ENCODE results near the gene SPRY4. TPM values are rescaled to one million over a fixed set of nuclear protein-coding genes. Genes with fewer than 3 reads are reported as not detected.

SPRY4 gene
- total and polyA plus RNA-seq, 2 of the 8 experiments (the other 6 are each of a cell fraction or from before 2014, with no cell fraction given), result 59.1 to 113 TPM

DNA sequence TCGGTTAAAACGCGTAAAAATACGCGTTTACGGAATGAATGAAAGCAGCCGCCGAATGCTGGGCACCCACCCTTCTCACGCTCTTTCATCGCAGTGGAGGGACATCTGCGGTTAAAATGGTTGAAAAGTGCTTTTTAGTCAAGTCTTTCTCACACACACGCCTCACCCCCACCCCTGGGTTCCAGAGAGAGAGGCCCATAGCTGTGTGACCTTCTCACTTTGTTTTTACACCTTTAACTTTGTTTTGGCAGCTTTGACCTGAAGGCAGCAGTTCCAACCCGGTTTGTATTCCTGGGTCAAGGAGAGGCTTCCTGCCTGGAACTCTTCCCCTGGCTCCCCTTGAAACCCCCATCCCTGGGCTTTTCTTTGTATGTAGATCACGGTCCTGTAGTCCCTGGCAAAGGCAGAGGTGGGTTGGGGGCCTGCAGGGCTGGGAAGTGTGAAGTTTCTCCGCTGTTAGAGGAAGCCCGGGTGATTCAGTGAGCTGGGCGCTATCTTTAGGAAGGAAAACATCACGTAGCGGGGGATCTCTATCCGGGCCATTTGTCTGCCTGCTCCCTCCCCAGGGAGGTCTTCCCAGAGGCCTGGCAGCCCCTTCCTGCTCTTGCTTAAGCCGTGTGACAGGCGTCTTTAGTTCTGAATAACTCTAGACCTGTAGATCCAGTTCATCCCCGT lies 29.6 kb downstream of the SPRY4 start:
- H4K91ac ChIP-seq (replicated peaks; ENCODE audit: insufficient read length, low read length), result peak overlapping the region; percentile 61
- H4K5ac ChIP-seq (ENCODE audit: insufficient read length, low read depth, low read length), result no peak overlapping the region
- no peaks in the 10 kb centered on the region for H3K79me1 ChIP-seq (ENCODE audit: low read depth, low read length)
- peak overlapping the region; percentile 22 to 32; a peak in 2 of 4 replicates for H3K4me2 ChIP-seq (ENCODE audit: insufficient read depth in 1 of 2, low read depth in 2 of 2, low read length in 2 of 2)
- H3K4ac ChIP-seq (replicated peaks; ENCODE audit: insufficient read length, low read depth, low read length), result peak overlapping the region; percentile 33
- H3K23ac ChIP-seq (ENCODE audit: insufficient read length), result no peak overlapping the region
- peak overlapping the region; percentile 68 for H3K18ac ChIP-seq (ENCODE audit: extremely low read depth, low read length)
- POLR2A ChIA-PET (ENCODE audit: partially characterized antibody), result interaction anchor here (0.8 to 3.5 kb wide), 8 partner anchors 9 to 170 kb away, joined by 3 to 14 read pairs (median 4); partner anchors contain the start of gene SPRY4
- peaks cover 0 to 22% of the 10 kb centered on the region in 2 experiments; a peak in 2 of 4 replicates for H3K79me2 ChIP-seq (ENCODE audit: control insufficient read depth in 1 of 2, insufficient read depth in 2 of 2, low read length in 2 of 2)
- H3K4me3 ChIP-seq (ENCODE audit: extremely low read depth in 1 of 4, insufficient read depth in 2 of 4, low read depth in 3 of 4, low read length in 4 of 4), result no peak overlapping the region
- H4K8ac ChIP-seq (ENCODE audit: extremely low read depth, insufficient read depth, low read length), result no peak overlapping the region
- FAIRE-seq (peak; percentile 24), DNase-seq (ENCODE audit: low read depth in 1 of 2, low spot score in 2 of 2) (peak in 1 of 2 experiments; percentile 69)
- no peak overlapping the region for H2BK15ac ChIP-seq (ENCODE audit: low read length)
- no peak overlapping the region for H2BK12ac ChIP-seq (ENCODE audit: low read depth, low read length)
- H3K56ac ChIP-seq (replicated peaks; ENCODE audit: insufficient read length, low read depth, low read length), result no peak overlapping the region
- peak overlapping the region; percentile 52; the same call in 1 of the 2 replicates for H2BK20ac ChIP-seq (ENCODE audit: low read length)
- 0 out of 2 replicates have a peak overlapping the region, but pooled peaks have one; percentile 35 for H2AFZ ChIP-seq (ENCODE audit: low read length)
- H3K9me3 ChIP-seq (ENCODE audit: insufficient read depth in 2 of 2, low read depth in 1 of 2, low read length in 1 of 2), result no peaks in the 10 kb centered on the region
- H3K27me3 ChIP-seq (replicated peaks in 1 of 4; ENCODE audit: control insufficient read depth in 3 of 4, extremely low read depth in 1 of 4, insufficient read depth in 3 of 4, low read length in 3 of 4), result no peaks in the 10 kb centered on the region
- H2BK5ac ChIP-seq (ENCODE audit: low read depth, low read length), result peak overlapping the region; percentile 39; the same call in 1 of the 2 replicates
- CTCF ChIA-PET (ENCODE audit: partially characterized antibody), result interaction anchor here (0.6 to 2.7 kb wide), 6 partner anchors 11 to 710 kb away, joined by 3 to 10 read pairs (median 3); partner anchors contain the start of gene SPRY4
- no peaks in the 10 kb centered on the region for H4K20me1 ChIP-seq (replicated peaks in 1 of 2; ENCODE audit: control insufficient read depth in 1 of 2, insufficient read depth in 2 of 2, low read length in 2 of 2)
- WGBS, 2 experiments (ENCODE audit: extremely low coverage in 1 of 2, insufficient coverage in 1 of 2, insufficient read length in 1 of 2, insufficient replicate concordance in 2 of 2, low coverage in 1 of 2, low lambda C conversion rate in 2 of 2, missing lambda C conversion rate in 1 of 2), result 53% methylated on average over 23 of the region's 23 CpGs; no CpG with 5 or more reads in 1 of the 2 experiments
- H2BK120ac ChIP-seq (replicated peaks; ENCODE audit: low read depth, low read length), result peak overlapping the region; percentile 25
- H3K14ac ChIP-seq (ENCODE audit: insufficient read length), result no peak overlapping the region
- H3K27ac ChIP-seq (ENCODE audit: low read depth, low read length), result peak overlapping the region; percentile 20; the same call in 1 of the 2 replicates
- no peaks in the 10 kb centered on the region for H3K36me3 ChIP-seq (ENCODE audit: control insufficient read depth in 2 of 4, insufficient read depth in 4 of 4, low read length in 3 of 4)
- no peak overlapping the region for H2AK5ac ChIP-seq (ENCODE audit: low read depth, low read length)
- H3K4me1 ChIP-seq (replicated peaks in 1 of 4; ENCODE audit: control insufficient read depth in 3 of 4, insufficient read depth in 4 of 4, low read length in 3 of 4), result peaks cover 8 to 25% (median 20%) of the 10 kb centered on the region in 4 experiments
- peak overlapping the region in 1 of 4 experiments; percentile 18; a peak in 1 of 7 replicates for H3K9ac ChIP-seq (replicated peaks in 1 of 4; ENCODE audit: extremely low read depth in 1 of 4, low read depth in 3 of 4, low read length in 3 of 4)
- H3K23me2 ChIP-seq (ENCODE audit: low read depth, low read length), result no peaks in the 10 kb centered on the region
- no peak for TF ChIP-seq CHD2 (IDR thresholded peaks at IDR 0.05; ENCODE audit: low read length)
- TF ChIP-seq TCF12 (IDR thresholded peaks at IDR 0.05; ENCODE audit: low read depth, low read length), result no peak
- TF ChIP-seq KDM5A (IDR thresholded peaks at IDR 0.05; ENCODE audit: low read length), result no peak
- TF ChIP-seq CBX5 (IDR thresholded peaks at IDR 0.05; ENCODE audit: low read depth, low read length), result no peak
- TF ChIP-seq ASH2L (IDR thresholded peaks at IDR 0.05; ENCODE audit: low read length), result peak; percentile 32
- peak; percentile 35 to 59; a peak in 2 of 3 replicates for TF ChIP-seq POLR2A (IDR thresholded peaks at IDR 0.05; ENCODE audit: control extremely low read depth in 1 of 2, low read depth in 2 of 2, low read length in 2 of 2)
- TF ChIP-seq GABPA (IDR thresholded peaks at IDR 0.05; ENCODE audit: borderline replicate concordance, insufficient read depth, low read length), result no peak
- no peak for TF ChIP-seq KDM4A (IDR thresholded peaks at IDR 0.05; ENCODE audit: low read depth, low read length, severe bottlenecking)
- TF ChIP-seq TBP (IDR thresholded peaks at IDR 0.05; ENCODE audit: low read depth, low read length), result 0 out of 2 replicates have a peak, but pooled peaks have one; percentile 25
- TF ChIP-seq PHF8 (conservative IDR thresholded peaks at IDR 0.05; ENCODE audit: low read depth, low read length), result no peak
- no peak for TF ChIP-seq EGR1 (IDR thresholded peaks at IDR 0.05; ENCODE audit: borderline replicate concordance, low read depth, low read length)

Data from H1 (cell line).